Activated CD4-positive, alpha-beta memory T cell treated with anti-CD3 and anti-CD28 coated beads, Interleukin-2, amount 10 ng/mL, durations not matched to agents 7 days and 5 days (primary cell): ENCODE data around the gene CACNB2. TPM values are rescaled to one million over a fixed set of nuclear protein-coding genes. Genes with fewer than 3 reads are reported as not detected.

Experiments used
- CTCF ChIA-PET: fragments of 350-600 bp; sonication (Branson Sonifier 250); formaldehyde crosslinking; loops from one replicate; lab custom pipeline; 2021; ENCODE audit warnings: antibody characterized with exemption, inconsistent platforms; lab: Charles Lee
- POLR2A ChIA-PET: fragments of 350-600 bp; sonication (Branson Sonifier 250); formaldehyde crosslinking; loops from one replicate; lab custom pipeline; 2021; ENCODE audit warnings: antibody characterized with exemption; lab: Charles Lee
- DNase-seq: peaks from one replicate; pipeline ENCODE4 v3.0.0-alpha.2; 2020
- H3K27ac Mint-ChIP-seq: one replicate; pipeline ENCODE4 v1.8.0; 2021; ENCODE audit warnings: mild to moderate bottlenecking, mixed read lengths
- H3K27me3 Mint-ChIP-seq: one replicate; pipeline ENCODE4 v1.8.0; 2021; ENCODE audit warnings: mixed read lengths
- H3K36me3 Mint-ChIP-seq: one replicate; pipeline ENCODE4 v1.8.0; 2021; ENCODE audit warnings: low read depth, mixed read lengths
- H3K4me1 Mint-ChIP-seq: one replicate; pipeline ENCODE4 v1.8.0; 2021; ENCODE audit warnings: mixed read lengths
- H3K4me3 Mint-ChIP-seq: one replicate; pipeline ENCODE4 v1.8.0; 2021; ENCODE audit warnings: mild to moderate bottlenecking, mixed read lengths
- H3K9me3 Mint-ChIP-seq: one replicate; pipeline ENCODE4 v1.8.0; 2021; ENCODE audit warnings: mixed read lengths
- total RNA-seq, 2 experiments: library from RNA; stranded (reverse); gene quantifications; one replicate each; pipeline ENCODE4 v1.2.3, GENCODE V29; 2021

The CACNB2 gene
- total RNA-seq, 2 experiments from 2014 or later = not detected

DNA sequence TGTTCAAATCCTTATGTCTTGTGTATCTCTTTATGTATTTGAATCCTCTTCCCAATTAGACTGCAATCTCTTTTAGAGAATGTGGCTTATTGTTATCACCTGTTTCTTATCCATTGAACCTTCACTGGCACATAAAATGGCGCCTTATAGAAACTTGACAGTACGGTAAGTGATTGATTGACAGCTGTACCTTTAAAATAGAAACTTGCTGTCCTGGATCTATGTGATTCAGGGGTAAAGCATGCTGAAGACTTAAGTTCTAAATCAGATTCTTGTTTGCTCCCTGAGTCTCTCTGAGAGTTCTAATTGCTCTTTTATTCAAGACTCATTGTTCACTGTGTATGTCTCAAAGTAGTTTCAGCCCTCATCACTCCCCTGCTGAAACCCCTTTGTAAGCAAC is 91.3 kb downstream of the CACNB2 start:
- H3K4me1 Mint-ChIP-seq = no peaks in the 10 kb centered on the region
- ChIA-PET CTCF (no interaction called here), POLR2A (no interaction called here)
- H3K27me3 Mint-ChIP-seq = no peaks in the 10 kb centered on the region
- H3K27ac Mint-ChIP-seq = no peak overlapping the region
- no peaks in the 10 kb centered on the region for H3K9me3 Mint-ChIP-seq
- H3K36me3 Mint-ChIP-seq = no peaks in the 10 kb centered on the region
- DNase-seq = no peak
- H3K4me3 Mint-ChIP-seq = no peak overlapping the region

DNA sequence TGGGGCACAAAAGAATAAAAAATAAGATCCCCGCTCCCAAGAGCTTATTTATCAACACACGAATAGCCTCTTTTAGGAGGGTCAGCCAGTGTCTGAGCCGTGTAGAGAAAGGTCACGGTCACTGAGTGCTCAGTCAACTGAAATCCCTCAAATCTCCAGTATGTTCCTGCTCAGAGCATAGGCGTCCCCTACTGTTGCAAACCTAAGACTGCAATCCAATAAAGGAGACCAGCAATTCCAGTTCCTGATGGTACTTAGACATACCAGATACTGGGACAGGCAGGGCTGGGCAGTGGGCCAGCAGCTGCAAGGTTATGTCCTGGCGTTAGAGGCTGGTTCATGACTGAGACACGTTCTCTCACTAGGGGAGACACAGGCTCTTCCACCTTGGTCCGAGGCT is 93.6 kb downstream of the CACNB2 start:
- CTCF ChIA-PET = no interaction called here

DNA sequence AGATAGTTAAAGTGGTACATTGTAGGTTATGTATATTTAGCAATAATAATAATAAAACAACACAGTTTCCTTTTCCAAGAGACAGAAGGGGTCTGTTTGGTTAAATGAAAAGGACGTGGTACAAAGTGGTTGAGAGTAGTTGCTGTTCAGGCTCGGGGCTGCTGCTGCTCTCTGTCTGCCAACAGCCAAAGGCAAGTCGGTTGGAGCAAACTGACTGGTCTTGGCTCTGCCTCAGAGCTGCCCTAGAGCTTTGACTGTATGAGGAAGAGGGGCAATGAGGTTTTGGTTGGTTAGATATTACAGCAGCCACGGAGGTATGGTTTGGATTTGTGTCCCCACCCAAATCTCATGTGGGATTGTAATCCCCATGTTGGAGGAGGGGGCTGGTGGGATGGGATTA is 95.3 kb downstream of the CACNB2 start:
- Mint-ChIP-seq H3K4me1 (no peaks in the 10 kb centered on the region), H3K27me3 (no peaks in the 10 kb centered on the region), H3K4me3 (no peak overlapping the region), H3K9me3 (no peaks in the 10 kb centered on the region), H3K36me3 (no peaks in the 10 kb centered on the region), H3K27ac (no peak overlapping the region)
- ChIA-PET POLR2A (no interaction called here), CTCF (no interaction called here)
- no peak for DNase-seq

More for the DNA sequence above, 93.6 kb downstream of the CACNB2 start:
- Mint-ChIP-seq H3K36me3 (no peaks in the 10 kb centered on the region), H3K27me3 (no peaks in the 10 kb centered on the region), H3K9me3 (no peaks in the 10 kb centered on the region), H3K4me1 (no peaks in the 10 kb centered on the region), H3K4me3 (no peak overlapping the region), H3K27ac (no peak overlapping the region)
- POLR2A ChIA-PET = no interaction called here
- DNase-seq = no peak

DNA sequence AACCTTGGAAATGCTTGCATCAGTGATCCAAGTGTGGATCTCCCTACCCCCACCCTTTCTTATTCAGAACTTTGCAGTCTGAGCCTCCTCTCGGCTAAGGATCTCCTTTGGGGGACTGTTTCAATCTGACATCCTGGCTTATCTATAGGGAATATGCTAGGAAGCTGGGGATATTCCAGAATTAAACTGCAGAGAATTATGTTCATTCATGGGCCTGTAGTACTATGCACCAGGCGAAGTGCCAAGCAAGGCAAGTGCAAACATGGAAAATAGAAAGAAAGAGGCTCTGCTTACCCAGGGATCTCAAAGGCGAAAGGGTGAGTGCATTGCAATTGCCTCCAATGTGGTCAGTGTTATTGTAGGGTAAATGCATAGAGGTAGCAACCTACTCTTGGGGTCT is 96.5 kb downstream of the CACNB2 start:
- CTCF ChIA-PET = no interaction called here
- Mint-ChIP-seq H3K36me3 (no peaks in the 10 kb centered on the region), H3K27ac (no peak overlapping the region), H3K9me3 (no peaks in the 10 kb centered on the region), H3K27me3 (no peaks in the 10 kb centered on the region), H3K4me3 (no peak overlapping the region), H3K4me1 (no peaks in the 10 kb centered on the region)
- POLR2A ChIA-PET = no interaction called here
- no peak for DNase-seq

DNA sequence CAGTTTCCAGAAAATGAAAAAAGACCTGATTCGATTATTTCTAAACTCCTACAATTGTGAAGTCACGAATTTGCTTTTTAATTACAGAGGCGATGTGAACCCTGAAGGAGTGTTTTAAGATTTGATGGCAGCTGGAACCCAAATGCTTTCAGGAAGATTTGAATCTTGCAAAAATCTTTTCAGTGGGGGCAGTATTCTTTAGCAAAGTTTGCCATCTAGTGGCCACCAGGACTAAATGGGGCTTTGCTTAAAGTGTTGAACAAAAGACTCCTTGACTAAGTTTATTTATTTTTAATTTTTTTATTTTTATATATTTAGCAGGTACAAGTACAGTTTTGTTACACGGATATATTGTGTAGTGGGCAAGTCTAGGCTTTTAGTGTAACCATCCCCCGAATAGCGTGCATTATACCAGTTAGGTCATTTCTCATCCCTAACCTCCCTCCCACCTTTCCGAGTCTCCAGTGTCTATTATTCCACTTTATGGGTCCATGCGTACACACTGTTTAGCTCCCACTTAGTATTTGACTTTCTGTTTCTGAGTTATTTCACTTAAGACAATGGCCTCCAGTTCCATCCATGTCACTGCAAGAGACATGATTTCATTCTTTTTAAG is 98.8 kb downstream of the CACNB2 start:
- Mint-ChIP-seq H3K4me3 (no peak overlapping the region), H3K27me3 (no peaks in the 10 kb centered on the region), H3K4me1 (no peaks in the 10 kb centered on the region), H3K36me3 (no peaks in the 10 kb centered on the region), H3K27ac (no peak overlapping the region), H3K9me3 (no peaks in the 10 kb centered on the region)
- ChIA-PET POLR2A (no interaction called here), CTCF (interaction anchor here (1.5 kb wide), 1 partner anchor 36 kb away, joined by 3 read pairs; no protein-coding TSS in a partner anchor)
- DNase-seq = no peak

DNA sequence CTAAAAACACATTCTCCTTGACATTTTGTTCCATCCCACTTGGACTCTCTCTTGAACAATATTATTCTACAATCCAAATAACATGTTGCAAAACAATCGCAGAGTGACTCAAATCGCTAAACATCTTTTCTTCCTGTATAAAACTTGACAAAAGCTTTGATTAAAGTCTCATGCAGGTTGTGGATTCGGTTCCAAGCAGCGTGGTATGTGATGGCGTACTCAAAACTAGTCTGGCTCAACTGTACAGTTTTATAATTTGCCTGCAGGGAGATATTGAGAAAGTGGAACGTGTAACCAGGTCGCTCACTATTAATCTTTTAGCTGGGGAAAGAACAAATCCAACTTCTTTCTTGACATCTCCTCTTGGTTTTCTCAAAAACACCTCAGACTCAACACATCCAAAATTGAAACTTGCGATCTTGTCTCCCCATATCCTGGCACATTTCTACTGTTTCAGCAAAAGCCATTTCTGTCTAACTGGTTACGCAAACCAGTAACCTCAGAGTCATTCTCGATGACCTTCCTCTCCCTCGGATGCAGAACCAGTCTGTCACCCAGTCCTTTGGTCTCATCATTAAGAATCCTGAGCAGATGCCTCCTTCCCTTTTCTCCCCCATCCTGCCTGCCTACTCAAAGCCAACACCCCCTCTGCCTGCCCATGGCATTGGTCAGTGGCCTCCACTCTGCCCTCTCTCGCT is 100.1 kb downstream of the CACNB2 start:
- H3K27me3 Mint-ChIP-seq = no peaks in the 10 kb centered on the region
- no peaks in the 10 kb centered on the region for H3K9me3 Mint-ChIP-seq
- no peaks in the 10 kb centered on the region for H3K4me1 Mint-ChIP-seq
- POLR2A ChIA-PET = no interaction called here
- no peak overlapping the region for H3K27ac Mint-ChIP-seq
- H3K36me3 Mint-ChIP-seq = no peaks in the 10 kb centered on the region
- no peak overlapping the region for H3K4me3 Mint-ChIP-seq
- CTCF ChIA-PET = interaction anchor here (1.5 kb wide), 1 partner anchor 37 kb away, joined by 3 read pairs; no protein-coding TSS in a partner anchor
- no peak for DNase-seq

DNA sequence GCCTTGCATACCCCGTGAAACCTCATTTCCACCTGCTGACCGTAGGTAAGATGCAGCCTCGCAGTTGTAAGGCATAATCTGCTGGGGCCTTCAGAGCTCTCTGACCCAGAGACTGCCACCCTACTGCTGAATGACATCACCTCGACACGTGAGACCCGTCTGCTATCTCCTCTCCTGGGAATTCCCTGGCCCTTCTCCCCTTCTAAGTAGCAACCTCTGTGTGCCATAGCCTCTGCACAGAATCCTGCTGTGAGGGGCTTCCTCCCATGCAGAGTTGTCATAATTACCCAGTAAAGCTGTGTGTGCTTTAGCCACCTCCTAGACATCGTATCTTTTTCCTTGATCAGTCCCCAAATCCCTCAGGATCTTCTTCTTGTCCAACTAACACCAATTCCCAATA is 106.7 kb downstream of the CACNB2 start:
- POLR2A ChIA-PET = no interaction called here
- Mint-ChIP-seq H3K4me1 (no peaks in the 10 kb centered on the region), H3K27me3 (no peaks in the 10 kb centered on the region), H3K9me3 (no peaks in the 10 kb centered on the region), H3K4me3 (no peak overlapping the region), H3K27ac (no peak overlapping the region), H3K36me3 (no peaks in the 10 kb centered on the region)
- no peak for DNase-seq
- CTCF ChIA-PET = interaction anchor here (1.1 kb wide), 1 partner anchor 8 kb away, joined by 4 read pairs; no protein-coding TSS in a partner anchor

DNA sequence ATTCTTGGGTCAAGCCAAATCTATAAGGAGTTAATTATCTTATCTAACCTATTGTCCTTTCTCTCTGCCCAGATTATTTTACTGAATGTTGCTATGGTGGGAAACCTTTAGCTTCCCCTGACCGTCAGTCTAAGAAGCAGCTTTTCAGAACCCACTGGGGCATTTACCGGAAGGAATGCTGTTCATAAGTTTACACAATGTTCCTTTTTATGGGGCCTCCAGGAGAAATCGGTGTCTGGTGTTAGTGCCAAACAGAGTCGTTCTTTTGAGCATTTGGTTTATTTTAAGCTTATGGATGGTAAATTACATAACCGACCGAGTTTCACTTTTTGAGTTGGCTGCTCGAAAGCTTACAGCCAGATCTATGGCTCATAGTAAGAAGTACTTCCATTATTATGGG is 111.9 kb downstream of the CACNB2 start:
- H3K4me1 Mint-ChIP-seq = no peaks in the 10 kb centered on the region
- DNase-seq = no peak
- no peak overlapping the region for H3K27ac Mint-ChIP-seq
- H3K27me3 Mint-ChIP-seq = peaks cover 1% of the 10 kb centered on the region
- H3K4me3 Mint-ChIP-seq = no peak overlapping the region
- H3K36me3 Mint-ChIP-seq = no peaks in the 10 kb centered on the region
- H3K9me3 Mint-ChIP-seq = no peaks in the 10 kb centered on the region
- CTCF ChIA-PET = no interaction called here
- POLR2A ChIA-PET = no interaction called here

DNA sequence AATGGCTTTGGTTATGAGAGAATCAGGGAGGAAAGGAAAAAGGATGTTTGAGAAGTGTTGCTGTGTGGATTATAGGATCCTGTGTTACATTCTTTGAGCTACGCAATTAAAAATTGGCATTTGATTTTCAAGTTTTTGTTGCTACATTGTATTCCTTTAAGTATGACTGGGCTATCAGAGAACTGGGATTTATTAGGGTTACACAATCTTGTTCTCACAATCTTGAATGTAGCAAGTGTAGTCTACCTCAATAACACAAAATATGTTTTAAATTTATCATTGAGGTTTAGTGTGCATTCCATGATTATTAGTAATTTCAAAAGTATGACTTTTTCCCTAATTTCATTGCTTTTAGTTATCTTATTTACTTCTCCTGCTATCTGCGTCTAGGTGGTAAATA is 113.9 kb downstream of the CACNB2 start:
- H3K9me3 Mint-ChIP-seq = no peaks in the 10 kb centered on the region
- no peak for DNase-seq
- ChIA-PET CTCF (no interaction called here), POLR2A (no interaction called here)
- peaks cover 1% of the 10 kb centered on the region for H3K27me3 Mint-ChIP-seq
- H3K4me1 Mint-ChIP-seq = no peaks in the 10 kb centered on the region
- H3K36me3 Mint-ChIP-seq = no peaks in the 10 kb centered on the region
- H3K27ac Mint-ChIP-seq = no peak overlapping the region
- H3K4me3 Mint-ChIP-seq = no peak overlapping the region

DNA sequence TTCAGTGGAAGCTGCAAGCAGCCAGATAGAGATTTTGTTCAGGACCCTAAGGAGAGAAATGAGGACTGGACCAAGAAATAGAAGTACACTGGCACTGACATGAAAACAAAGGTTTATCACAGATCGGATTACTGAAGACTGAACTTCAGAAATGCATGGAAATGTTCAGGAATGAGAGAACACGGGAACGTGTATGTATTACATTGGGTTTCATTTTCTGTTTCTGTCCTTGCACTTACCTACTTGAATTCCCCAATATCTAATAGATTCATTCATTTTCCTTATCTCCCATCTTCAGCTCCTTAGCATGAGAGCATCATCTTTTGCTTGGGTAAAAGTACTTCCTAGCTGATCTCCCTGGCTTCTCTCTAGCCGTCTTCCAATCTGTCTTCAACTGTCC is 114.5 kb downstream of the CACNB2 start:
- Mint-ChIP-seq H3K4me1 (no peaks in the 10 kb centered on the region), H3K27me3 (peaks cover 1% of the 10 kb centered on the region), H3K36me3 (no peaks in the 10 kb centered on the region), H3K4me3 (no peak overlapping the region), H3K27ac (no peak overlapping the region), H3K9me3 (no peaks in the 10 kb centered on the region)
- no peak for DNase-seq
- POLR2A ChIA-PET = no interaction called here
- CTCF ChIA-PET = interaction anchor here (1.1 kb wide), 1 partner anchor 8 kb away, joined by 4 read pairs; no protein-coding TSS in a partner anchor

DNA sequence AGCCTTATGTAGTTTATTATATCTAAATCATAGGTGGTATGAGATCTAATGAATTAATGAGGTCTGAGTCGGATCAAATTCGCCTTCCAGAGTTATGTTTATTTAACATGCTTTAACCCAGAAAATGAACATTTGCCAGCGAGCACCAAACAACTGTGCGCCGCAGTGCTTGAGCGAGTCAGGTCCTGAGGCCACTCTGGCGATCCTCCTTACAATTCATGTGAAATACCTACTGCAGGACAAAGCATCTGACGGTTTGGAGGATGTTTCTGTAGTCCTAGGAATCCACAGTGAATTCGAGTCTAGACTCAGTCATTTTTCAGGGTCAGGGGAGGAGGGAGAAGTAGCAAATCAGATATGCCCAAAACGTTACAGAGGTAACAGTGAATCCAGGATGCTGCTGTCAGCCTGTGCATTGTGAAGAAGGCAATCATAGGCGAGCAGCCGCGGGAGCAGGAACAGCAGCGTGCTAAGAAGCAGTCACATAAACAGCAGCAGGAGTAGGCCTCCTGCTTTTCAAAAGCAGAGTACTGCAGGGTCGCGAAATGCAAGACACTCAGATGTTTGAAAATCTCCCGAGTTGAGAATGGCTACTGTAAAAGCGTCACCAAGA is 120.2 kb downstream of the CACNB2 start:
- Mint-ChIP-seq H3K9me3 (no peaks in the 10 kb centered on the region), H3K27ac (no peak overlapping the region), H3K36me3 (no peaks in the 10 kb centered on the region), H3K4me3 (no peak overlapping the region), H3K27me3 (no peaks in the 10 kb centered on the region), H3K4me1 (no peaks in the 10 kb centered on the region)
- CTCF ChIA-PET = no interaction called here
- DNase-seq = no peak
- POLR2A ChIA-PET = no interaction called here

DNA sequence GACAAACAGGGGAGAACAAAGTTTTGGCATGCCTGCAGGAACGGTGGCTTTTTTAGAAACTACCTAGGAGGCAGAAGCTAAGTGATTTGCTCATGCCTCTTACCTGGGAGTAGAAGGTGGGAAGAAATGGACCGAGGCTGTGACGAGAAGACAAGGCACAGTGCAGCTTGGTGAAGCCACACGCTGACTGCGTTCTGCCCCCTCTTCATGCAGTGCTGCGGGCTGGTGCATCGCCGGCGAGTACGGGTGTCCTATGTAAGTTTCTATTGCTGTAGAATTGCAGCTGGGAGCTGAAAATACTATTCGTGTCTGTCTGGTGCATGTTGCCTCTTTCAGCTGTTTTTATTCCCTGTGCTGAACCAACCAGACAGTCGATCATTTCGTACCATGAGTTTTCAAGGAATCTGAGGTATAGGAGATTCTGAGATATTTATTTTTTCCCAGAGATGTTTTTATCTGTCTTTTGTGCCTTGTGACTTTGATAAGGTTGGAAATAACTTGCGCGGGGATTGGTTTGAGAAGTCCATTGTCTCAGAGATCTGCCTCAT is 120.9 kb downstream of the CACNB2 start:
- DNase-seq = no peak
- Mint-ChIP-seq H3K9me3 (no peaks in the 10 kb centered on the region), H3K4me3 (no peak overlapping the region), H3K4me1 (no peaks in the 10 kb centered on the region), H3K27me3 (no peaks in the 10 kb centered on the region), H3K27ac (no peak overlapping the region), H3K36me3 (no peaks in the 10 kb centered on the region)
- ChIA-PET CTCF (no interaction called here), POLR2A (no interaction called here)

DNA sequence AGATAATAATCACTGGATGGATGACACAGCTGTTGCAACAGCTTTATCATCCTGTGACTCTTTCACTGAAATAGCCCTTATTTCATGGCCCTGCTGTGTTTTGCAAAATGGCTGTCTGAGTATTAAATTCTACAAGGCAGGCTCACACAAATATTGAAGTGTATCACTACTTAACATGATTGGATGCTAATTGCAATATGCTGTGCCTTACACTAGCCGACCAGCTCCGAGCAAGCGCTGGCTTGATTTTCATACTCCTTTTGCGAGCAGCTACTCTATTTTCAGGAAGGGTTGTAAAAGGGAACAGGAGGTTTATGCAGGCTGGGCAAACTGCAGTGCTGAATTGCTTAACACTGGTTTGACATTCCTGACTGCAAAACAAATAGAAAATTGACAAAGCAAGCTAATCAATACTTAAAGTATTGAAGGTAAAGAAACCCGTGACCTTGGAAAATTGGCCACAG is 121.6 kb downstream of the CACNB2 start:
- no peaks in the 10 kb centered on the region for H3K4me1 Mint-ChIP-seq
- no peak overlapping the region for H3K4me3 Mint-ChIP-seq
- H3K27me3 Mint-ChIP-seq = no peaks in the 10 kb centered on the region
- no peaks in the 10 kb centered on the region for H3K9me3 Mint-ChIP-seq
- H3K27ac Mint-ChIP-seq = no peak overlapping the region
- no peak for DNase-seq
- ChIA-PET POLR2A (no interaction called here), CTCF (no interaction called here)
- H3K36me3 Mint-ChIP-seq = no peaks in the 10 kb centered on the region
